A673 (cell line): ENCODE data around the gene CCDC169. TPM values are rescaled to one million over a fixed set of nuclear protein-coding genes. Genes with fewer than 3 reads are reported as not detected.

Experiments used
- BruUV-seq: library from RNA; stranded (reverse); fragments of 400-500 nt; replicated peaks from 2 replicates; lab custom pipeline; 2021; lab: Mats Ljungman, UMichigan
- CTCF ChIA-PET: fragments of 300-600 bp; sonication (Branson Sonifier 250); formaldehyde crosslinking; loops from one replicate; lab custom pipeline; 2022; ENCODE audit warnings: antibody characterized with exemption; lab: Charles Lee
- POLR2A ChIA-PET: fragments of 300-600 bp; sonication (Branson Sonifier 250); formaldehyde crosslinking; loops from one replicate; lab custom pipeline; 2022; ENCODE audit warnings: antibody characterized with exemption; ENCODE audit not compliant: low non-redundant PET; lab: Charles Lee
- DNase-seq: peaks from one replicate; pipeline ENCODE4 v3.0.0-alpha.2; 2015; ENCODE audit warnings: low spot score
- H3K27ac ChIP-seq: fragments of 200-600 bp; sonication (generic); 2 replicates; pipeline ENCODE4 v1.5.1; 2016; ENCODE audit warnings: mixed run types, low read depth, mild to moderate bottlenecking, mixed read lengths, antibody characterized with exemption, low read length; ENCODE audit not compliant: poor library complexity, severe bottlenecking
- H3K27me3 ChIP-seq: fragments of 200-600 bp; sonication (generic); replicated peaks from 2 replicates; pipeline ENCODE4 v1.6.1; 2017; ENCODE audit warnings: mixed run types, low read depth, mild to moderate bottlenecking, mixed read lengths, antibody characterized with exemption, low read length; ENCODE audit not compliant: insufficient read depth, poor library complexity
- H3K36me3 ChIP-seq: fragments of 200-600 bp; sonication (generic); 2 replicates; pipeline ENCODE4 v1.6.1; 2016; ENCODE audit warnings: mixed run types, mild to moderate bottlenecking, mixed read lengths, antibody characterized with exemption, low read length; ENCODE audit not compliant: insufficient read depth, poor library complexity, severe bottlenecking
- H3K4me1 ChIP-seq: fragments of 200-600 bp; sonication (generic); 2 replicates; pipeline ENCODE4 v1.6.1; 2017; ENCODE audit warnings: mixed run types, mild to moderate bottlenecking, mixed read lengths, antibody characterized with exemption, low read length; ENCODE audit not compliant: insufficient read depth, poor library complexity, severe bottlenecking
- H3K4me3 ChIP-seq: fragments of 200-600 bp; sonication (generic); 2 replicates; pipeline ENCODE4 v1.5.1; 2016; ENCODE audit warnings: low read depth, mixed run types, mild to moderate bottlenecking, mixed read lengths, low read length; ENCODE audit not compliant: poor library complexity, severe bottlenecking
- H3K9me3 ChIP-seq: fragments of 200-600 bp; sonication (generic); 2 replicates; pipeline ENCODE4 v1.6.1; 2016; ENCODE audit warnings: mixed run types, low read depth, mild to moderate bottlenecking, mixed read lengths, antibody characterized with exemption, low read length; ENCODE audit not compliant: poor library complexity, severe bottlenecking
- CTCF ChIP-seq: fragments of 300-800, 200-600 bp; sonication (generic); conservative IDR thresholded peaks from 2 replicates; pipeline ENCODE4 v1.5.1; 2017; ENCODE audit warnings: low read depth, mild to moderate bottlenecking, antibody characterized with exemption, low read length, moderate library complexity, mixed read lengths
- EZH2 ChIP-seq: fragments of 200-600 bp; sonication (generic); IDR thresholded peaks from 2 replicates; pipeline ENCODE4 v1.6.1; 2017; ENCODE audit warnings: borderline replicate concordance, low read depth, mild to moderate bottlenecking, mixed read lengths, antibody characterized with exemption, low read length; ENCODE audit not compliant: poor library complexity, severe bottlenecking
- intact Hi-C: fragments of 100-400 bp; cut with micrococcal nuclease; formaldehyde crosslinking; loops from one replicate; pipeline ENCODE4 v1.10.0; 2022; ENCODE audit not compliant: unreplicated experiment
- total RNA-seq: library from RNA; stranded (reverse); gene quantifications from 2 replicates; pipeline ENCODE4 v1.2.3, GENCODE V29; 2021

Gene CCDC169
- total RNA-seq, 1 experiment from 2014 or later: 14.3 TPM

- Histone ChIP-seq H3K9me3 (no peaks in the 10 kb centered on the region), H3K27me3 (no peaks in the 10 kb centered on the region), H3K36me3 (peaks cover 6% of the 10 kb centered on the region), H3K27ac (peak overlapping the region; percentile 86), H3K4me3 (peak overlapping the region; percentile 59), H3K4me1 (peaks cover 16% of the 10 kb centered on the region)
- ChIA-PET POLR2A (interaction anchor here (0.7 kb wide), 1 partner anchor 419 kb away, joined by 3 read pairs; no protein-coding TSS in a partner anchor), CTCF (interaction anchor here (1.0 kb wide), 1 partner anchor 14 kb away, joined by 3 read pairs; no protein-coding TSS in a partner anchor)
- TF ChIP-seq EZH2 (no peak), CTCF (no peak)
- DNase-seq: peak; percentile 50
- no TSS peak for BruUV-seq
- intact Hi-C loops: loop anchor here (5.0 to 10.0 kb wide), 2 partner anchors 544 to 746 kb away; no protein-coding TSS in a partner anchor
These were observed 988 bp upstream of the CCDC169 start for GRCh38 chr13:36298535-36299068.

GRCh38 chr13:36294096-36294495, 3.5 kb downstream of the CCDC169 start:
- peaks cover 16% of the 10 kb centered on the region for H3K4me1 ChIP-seq
- peaks cover 18% of the 10 kb centered on the region for H3K9me3 ChIP-seq
- H3K4me3 ChIP-seq: no peak overlapping the region
- BruUV-seq: no TSS peak
- H3K36me3 ChIP-seq: peaks cover 6% of the 10 kb centered on the region
- no peak overlapping the region for H3K27ac ChIP-seq
- no peaks in the 10 kb centered on the region for H3K27me3 ChIP-seq
- intact Hi-C loops: loop anchor here (10.0 kb wide), 1 partner anchor 751 kb away; no protein-coding TSS in a partner anchor
- CTCF ChIA-PET: no interaction called here
- DNase-seq: no peak
- no peak for TF ChIP-seq CTCF
- no peak for TF ChIP-seq EZH2
- POLR2A ChIA-PET: no interaction called here

- peaks cover 10% of the 10 kb centered on the region for H3K4me1 ChIP-seq
- no peak for DNase-seq
- CTCF ChIA-PET: no interaction called here
- no peaks in the 10 kb centered on the region for H3K27me3 ChIP-seq
- POLR2A ChIA-PET: no interaction called here
- TF ChIP-seq CTCF (no peak), EZH2 (no peak)
- intact Hi-C loops: loop anchor here (10.0 kb wide), 1 partner anchor 751 kb away; no protein-coding TSS in a partner anchor
- H3K27ac ChIP-seq: no peak overlapping the region
- H3K4me3 ChIP-seq: no peak overlapping the region
- BruUV-seq: no TSS peak
- H3K9me3 ChIP-seq: peaks cover 21% of the 10 kb centered on the region
- H3K36me3 ChIP-seq: peaks cover 7% of the 10 kb centered on the region
These were observed 4.1 kb downstream of the CCDC169 start for GRCh38 chr13:36293497-36293896.
